Kidney (tissue), 14 donors: ENCODE measurements around the gene PTPRM. TPM values are rescaled to one million over a fixed set of nuclear protein-coding genes. Genes with fewer than 3 reads are reported as not detected.
A peak's percentile ranks its signal among the peaks of the same experiment; 100 is the strongest.

Experiments used
- DNase-seq, 5 donors: peaks; one replicate each; pipeline ENCODE4 v3.0.0-alpha.2; 2013 to 2020
- FAIRE-seq: peaks from 2 replicates; lab custom pipeline; 2012; peaks lifted over from hg19 to GRCh38; lab: Jason Lieb, UNC
- H3K27ac ChIP-seq, 2 donors: one replicate each; pipeline ENCODE4 v1.7.0; 2013; ENCODE audit warnings: low read depth in 2 of 2, low read length in 2 of 2, inconsistent platforms in 1 of 2
- H3K27me3 ChIP-seq: one replicate; pipeline ENCODE4 v1.7.1; 2013; ENCODE audit warnings: low read length, inconsistent platforms; ENCODE audit not compliant: control insufficient read depth, insufficient read depth
- H3K36me3 ChIP-seq, 3 donors: one replicate each; pipeline versions ENCODE4 v1.7.0 to v1.7.1; 2013; ENCODE audit warnings: low read length in 3 of 3, control low read depth in 1 of 3, inconsistent platforms in 1 of 3; ENCODE audit not compliant: insufficient read depth in 3 of 3, control insufficient read depth in 2 of 3
- H3K4me1 ChIP-seq, 3 donors: one replicate each; pipeline versions ENCODE4 v1.7.0 to v1.7.1; 2013; ENCODE audit warnings: low read length in 3 of 3, inconsistent platforms in 1 of 3, low read depth in 1 of 3; ENCODE audit not compliant: control insufficient read depth in 2 of 3, insufficient read depth in 2 of 3
- H3K4me3 ChIP-seq, 3 donors: one replicate each; pipeline versions ENCODE4 v1.7.0 to v1.8.1; 2013; ENCODE audit warnings: low read length in 3 of 3, control low read depth in 1 of 3, inconsistent platforms in 1 of 3
- H3K9ac ChIP-seq, 3 donors: one replicate each; pipeline versions ENCODE4 v1.7.0 to v1.7.1; 2013; ENCODE audit warnings: low read length in 3 of 3, control low read depth in 1 of 3, inconsistent platforms in 1 of 3
- H3K9me3 ChIP-seq, 3 donors: one replicate each; pipeline versions ENCODE4 v1.7.0 to v1.7.1; 2013; ENCODE audit warnings: low read length in 3 of 3, control low read depth in 1 of 3, inconsistent platforms in 1 of 3; ENCODE audit not compliant: control insufficient read depth in 2 of 3, insufficient read depth in 1 of 3
- CTCF ChIP-seq: IDR thresholded peaks from 3 replicates; pipeline ENCODE4 v1.5.1; 2012; ENCODE audit warnings: mild to moderate bottlenecking, moderate library complexity, borderline replicate concordance; ENCODE audit not compliant: insufficient read depth; ENCODE audit errors: extremely low read depth
- intact Hi-C: fragments of 100-400 bp; cut with DNase I; formaldehyde crosslinking; loops from one replicate; pipeline ENCODE4 v1.11.1; 2022
- polyA plus RNA-seq: library from polyadenylated mRNA; stranded (reverse); fragments of 350-450 nt; fragmentation: Illumina TruSeq; extraction: RNeasy Lipid Tissue Mini Kit (QIAGEN cat#74804); gene quantifications from one replicate; pipeline ENCODE4 v1.2.3, GENCODE V29; 2014; ENCODE audit warnings: low read depth, low replicate concordance; ENCODE audit not compliant: insufficient read depth
- total RNA-seq: library from RNA; stranded (reverse); fragmentation: NEBNext Ultra II Directional; extraction: Animal tissue kit (Norgen Biotek cat#: 25700); gene quantifications from one replicate; pipeline ENCODE4 v1.2.1, GENCODE V29; 2021
- donor health status: control.
- donor health status: control.
- donor health status: control.
- donor health status: control.
- donor health status: control.
- donor health status: DM: yes; HTN: yes; CAD: no.
- donor health status: Normal renal cell carcinoma (clear cell type).

The PTPRM gene
- total and polyA plus RNA-seq, 2 donors from 2014 or later, result 52.4 to 98.9 TPM

- Histone ChIP-seq H3K36me3 (no peaks in the 10 kb centered on the region), H3K4me1 (peaks cover 0 to 4% (median 0%) of the 10 kb centered on the region in 3 donors), H3K9ac (no peak overlapping the region), H3K9me3 (no peaks in the 10 kb centered on the region), H3K27ac (no peak overlapping the region), H3K27me3 (no peaks in the 10 kb centered on the region), H3K4me3 (no peak overlapping the region)
- no peak for TF ChIP-seq CTCF
- DNase-seq (peak in 1 of 5 donors; percentile 20), FAIRE-seq (no peak)
- intact Hi-C loops, result no loop called here
These were observed 7.3 kb upstream of the PTPRM start for GRCh38 chr18:7559709-7560319.

- Histone ChIP-seq H3K36me3 (no peaks in the 10 kb centered on the region), H3K27me3 (no peaks in the 10 kb centered on the region), H3K27ac (no peak overlapping the region), H3K4me1 (peaks cover 4 to 6% (median 6%) of the 10 kb centered on the region in 3 donors), H3K9ac (no peak overlapping the region), H3K9me3 (no peaks in the 10 kb centered on the region), H3K4me3 (no peak overlapping the region)
- FAIRE-seq, result no peak
- TF ChIP-seq CTCF, result no peak
- DNase-seq, result peak in 1 of 5 donors; percentile 56
- intact Hi-C loops, result no loop called here
These were observed 5.1 kb upstream of the PTPRM start for GRCh38 chr18:7561909-7562460.

- Histone ChIP-seq H3K27me3 (no peaks in the 10 kb centered on the region), H3K36me3 (no peaks in the 10 kb centered on the region), H3K9ac (no peak overlapping the region), H3K4me3 (no peak overlapping the region), H3K4me1 (peaks cover 4 to 6% (median 6%) of the 10 kb centered on the region in 3 donors), H3K27ac (no peak overlapping the region), H3K9me3 (no peaks in the 10 kb centered on the region)
- intact Hi-C loops, result no loop called here
- DNase-seq (peak in 1 of 5 donors; percentile 21), FAIRE-seq (no peak)
- no peak for TF ChIP-seq CTCF
These were observed 4.6 kb upstream of the PTPRM start for GRCh38 chr18:7562491-7562890.

GRCh38 chr18:7565677-7566076 lies 1.4 kb upstream of the PTPRM start:
- intact Hi-C loops, result no loop called here

More at GRCh38 chr18:7565677-7566076, 1.4 kb upstream of the PTPRM start:
- Histone ChIP-seq H3K36me3 (no peaks in the 10 kb centered on the region), H3K9ac (peak overlapping the region in 1 of 3 donors; percentile 65), H3K27me3 (no peaks in the 10 kb centered on the region), H3K4me3 (peak overlapping the region; percentile 67 to 74 (median 70)), H3K4me1 (peaks cover 4 to 6% (median 6%) of the 10 kb centered on the region in 3 donors), H3K27ac (no peak overlapping the region), H3K9me3 (no peaks in the 10 kb centered on the region)
- DNase-seq (no peak), FAIRE-seq (no peak)
- no peak for TF ChIP-seq CTCF
